ENCODE data around the gene PPM1M.

Gene PPM1M

GRCh38 chr3:52245322-52246263, at the start of gene PPM1M:
Gene PPM1M (plus strand): TSS chr3:52245759. CDS start chr3:52245825, 66 bp downstream.
- DNase-seq, result peak; percentile 28

GRCh38 chr3:52195823-52196331, 49.7 kb upstream of the PPM1M start:
- no peak for DNase-seq

GRCh38 chr3:52196977-52197376, 48.6 kb upstream of the PPM1M start:
- DNase-seq, result no peak

GRCh38 chr3:52197499-52197841, 48.1 kb upstream of the PPM1M start:
- no peak for DNase-seq

GRCh38 chr3:52197842-52198625, 47.5 kb upstream of the PPM1M start, which contains the start of gene ALAS1:
Gene ALAS1 (plus strand): TSS chr3:52198160. CDS start chr3:52199242, 1,082 bp downstream.
- DNase-seq, result peak; percentile 95

- DNase-seq, result no peak
These were observed 46.6 kb upstream of the PPM1M start for GRCh38 chr3:52198643-52199608.

- no peak for DNase-seq
These were observed 44.4 kb upstream of the PPM1M start for GRCh38 chr3:52200981-52201679.

GRCh38 chr3:52202384-52203077, 43.0 kb upstream of the PPM1M start:
- peak; percentile 16 for DNase-seq

- DNase-seq, result no peak
These were observed 41.9 kb upstream of the PPM1M start for GRCh38 chr3:52203701-52204100.

GRCh38 chr3:52204337-52205073, 41.1 kb upstream of the PPM1M start:
- DNase-seq, result no peak

GRCh38 chr3:52205727-52206372, 39.7 kb upstream of the PPM1M start:
- no peak for DNase-seq

- DNase-seq, result no peak
These were observed 37.0 kb upstream of the PPM1M start for GRCh38 chr3:52208556-52208955.

- no peak for DNase-seq
These were observed 35.5 kb upstream of the PPM1M start for GRCh38 chr3:52210037-52210436.

- DNase-seq, result peak; percentile 86
These were observed 35.0 kb upstream of the PPM1M start for GRCh38 chr3:52210550-52211046.

- DNase-seq, result no peak
These were observed 34.2 kb upstream of the PPM1M start for GRCh38 chr3:52211268-52211891.

- peak; percentile 11 for DNase-seq
These were observed 32.6 kb upstream of the PPM1M start for GRCh38 chr3:52213005-52213404.

GRCh38 chr3:52213901-52214300, 31.7 kb upstream of the PPM1M start:
- no peak for DNase-seq

GRCh38 chr3:52215351-52215750, 30.2 kb upstream of the PPM1M start:
- no peak for DNase-seq
